Fibroblast of the conjunctiva (primary cell): Measurements from ENCODE around the gene ING4.
A peak's percentile ranks its signal among the peaks of the same experiment; 100 is the strongest.
"Not testable (repeated sequence)": the region's sequence is repeated elsewhere in the genome, so short reads cannot be mapped to it uniquely, and the experiment has no call there.

ENCODE experiments used
- DNase-seq: peaks from one replicate; pipeline ENCODE4 v3.0.0-alpha.2; 2010; ENCODE audit warnings: low read depth

The ING4 gene

GRCh38 chr12:6662906-6663742 is at the start of gene ING4:
Gene ING4, minus strand, starts transcription at chr12:6663119. Its CDS starts 18 bp downstream, at chr12:6663101.
- peak; percentile 99 for DNase-seq

- no peak for DNase-seq
Measured at GRCh38 chr12:6708960-6709394, 46.1 kb upstream of the ING4 start.

GRCh38 chr12:6708351-6708750 is 45.4 kb upstream of the ING4 start:
- DNase-seq = not testable (repeated sequence)

GRCh38 chr12:6703631-6704030 is 40.7 kb upstream of the ING4 start:
- no peak for DNase-seq

- no peak for DNase-seq
Measured at GRCh38 chr12:6701078-6701768, 38.3 kb upstream of the ING4 start.

GRCh38 chr12:6700646-6701051 is 37.7 kb upstream of the ING4 start, which contains the start of gene PIANP:
Gene PIANP, minus strand, starts transcription at chr12:6700815. Its CDS starts 2,754 bp downstream, at chr12:6698061.
- no peak for DNase-seq

- DNase-seq = no peak
Measured at GRCh38 chr12:6699989-6700645, 37.2 kb upstream of the ING4 start.

- DNase-seq = no peak
Measured at GRCh38 chr12:6699259-6699988, 36.5 kb upstream of the ING4 start.

GRCh38 chr12:6698352-6699046 is 35.6 kb upstream of the ING4 start:
- no peak for DNase-seq

GRCh38 chr12:6697584-6698351 is 34.8 kb upstream of the ING4 start:
- DNase-seq = peak; percentile 28

- no peak for DNase-seq
Measured at GRCh38 chr12:6696690-6697583, 34.0 kb upstream of the ING4 start.

- no peak for DNase-seq
Measured at GRCh38 chr12:6695313-6696045, 32.6 kb upstream of the ING4 start.

GRCh38 chr12:6694701-6695100 is 31.8 kb upstream of the ING4 start:
- DNase-seq = no peak

- no peak for DNase-seq
Measured at GRCh38 chr12:6693832-6694355, 31.0 kb upstream of the ING4 start.

GRCh38 chr12:6692888-6693287 is 30.0 kb upstream of the ING4 start:
- DNase-seq = no peak

GRCh38 chr12:6691473-6691872 is 28.6 kb upstream of the ING4 start:
- DNase-seq = peak; percentile 29

GRCh38 chr12:6688999-6689882 is 26.3 kb upstream of the ING4 start, which contains the start of gene ZNF384:
Gene ZNF384, minus strand, starts transcription at chr12:6689375. Its CDS starts 9,855 bp downstream, at chr12:6679520.
- DNase-seq = peak; percentile 99
